IMR-90 (cell line): Measurements from ENCODE around the gene THUMPD2. TPM values are rescaled to one million over a fixed set of nuclear protein-coding genes. Genes with fewer than 3 reads are reported as not detected.

ENCODE experiments used
- ATAC-seq: fragments of 200-7000 bp; cut with Tn5 transposase; 2 replicates; pipeline ENCODE4 v1.9.1; 2020; ENCODE audit warnings: low read depth, mild to moderate bottlenecking, moderate library complexity
- BruUV-seq: library from RNA; stranded (reverse); fragments of 400-500 nt; replicated peaks from 2 replicates; lab custom pipeline; 2021; lab: Mats Ljungman, UMichigan
- CTCF ChIA-PET: fragments of 300-600 bp; formaldehyde crosslinking; extraction: SDS; loops from one replicate; lab custom pipeline; 2021; ENCODE audit warnings: antibody characterized with exemption; lab: Yijun Ruan, JAX
- POLR2A ChIA-PET: fragments of 300-600 bp; sonication (Branson Sonifier 250); formaldehyde crosslinking; loops from one replicate; lab custom pipeline; 2022; ENCODE audit warnings: antibody characterized with exemption; ENCODE audit not compliant: unreplicated experiment; lab: Charles Lee
- DNase-seq: peaks from one replicate; pipeline ENCODE4 v3.0.0; 2013
- H2AFZ ChIP-seq: replicated peaks from 2 replicates; pipeline ENCODE3; 2013; ENCODE audit warnings: low read length, mild to moderate bottlenecking; ENCODE audit not compliant: poor library complexity
- H2AK5ac ChIP-seq: 2 replicates; pipeline ENCODE4 v1.6.1; 2013; ENCODE audit warnings: low read depth, low read length, inconsistent platforms
- H2AK9ac ChIP-seq: replicated peaks from 2 replicates; pipeline ENCODE3; 2013; ENCODE audit warnings: mild to moderate bottlenecking, low read depth, low read length, moderate library complexity; ENCODE audit not compliant: poor library complexity
- H2BK120ac ChIP-seq: 2 replicates; pipeline ENCODE4 v1.6.1; 2013; ENCODE audit warnings: low read depth, low read length, inconsistent platforms
- H2BK15ac ChIP-seq: 3 replicates; pipeline ENCODE4 v1.6.1; 2013; ENCODE audit warnings: low read depth, low read length, inconsistent platforms
- H2BK20ac ChIP-seq: 2 replicates; pipeline ENCODE4 v1.6.1; 2013; ENCODE audit warnings: low read depth, mild to moderate bottlenecking, inconsistent platforms, low read length, moderate library complexity
- H2BK5ac ChIP-seq: 2 replicates; pipeline ENCODE4 v1.6.1; 2013; ENCODE audit warnings: mild to moderate bottlenecking, low read depth, low read length, inconsistent platforms; ENCODE audit not compliant: poor library complexity, severe bottlenecking
- H3K14ac ChIP-seq: replicated peaks from 2 replicates; pipeline ENCODE4 v1.6.1; 2013; ENCODE audit warnings: low read depth, low read length, inconsistent platforms
- H3K18ac ChIP-seq: 2 replicates; pipeline ENCODE4 v1.6.1; 2013; ENCODE audit warnings: low read depth, low read length, control low read depth
- H3K23ac ChIP-seq: 2 replicates; pipeline ENCODE4 v1.6.1; 2013; ENCODE audit warnings: low read depth, low read length, inconsistent platforms
- H3K27ac ChIP-seq: 2 replicates; pipeline ENCODE4 v1.5.1; 2013; ENCODE audit warnings: mild to moderate bottlenecking, control low read depth, low read length; ENCODE audit not compliant: insufficient read depth
- H3K27me3 ChIP-seq: 2 replicates; pipeline ENCODE4 v1.6.1; 2013; ENCODE audit warnings: low read length; ENCODE audit not compliant: control insufficient read depth, insufficient read depth
- H3K36me3 ChIP-seq: 2 replicates; pipeline ENCODE4 v1.6.1; 2013; ENCODE audit warnings: low read length, mixed read lengths; ENCODE audit not compliant: control insufficient read depth, insufficient read depth
- H3K4ac ChIP-seq: 2 replicates; pipeline ENCODE4 v1.6.1; 2013; ENCODE audit warnings: low read depth, low read length, inconsistent platforms
- H3K4me1 ChIP-seq: 2 replicates; pipeline ENCODE4 v1.6.1; 2013; ENCODE audit warnings: low read length, mixed read lengths; ENCODE audit not compliant: control insufficient read depth, insufficient read depth
- H3K4me2 ChIP-seq: 2 replicates; pipeline ENCODE4 v1.6.1; 2013; ENCODE audit warnings: low read depth, mild to moderate bottlenecking, control low read depth, low read length, moderate library complexity
- H3K4me3 ChIP-seq: 2 replicates; pipeline ENCODE4 v1.5.1; 2013; ENCODE audit warnings: low read depth, mild to moderate bottlenecking, control low read depth, low read length, moderate library complexity; ENCODE audit not compliant: insufficient read depth
- H3K56ac ChIP-seq: 2 replicates; pipeline ENCODE4 v1.6.1; 2013; ENCODE audit warnings: low read length, inconsistent platforms; ENCODE audit not compliant: insufficient read depth; ENCODE audit errors: extremely low read depth
- H3K79me1 ChIP-seq, 2 experiments: 2 replicates each; pipeline ENCODE4 v1.6.1; 2013; ENCODE audit warnings: low read length in 2 of 2, inconsistent platforms in 1 of 2, low read depth in 1 of 2
- H3K9ac ChIP-seq: 2 replicates; pipeline ENCODE4 v1.6.1; 2013; ENCODE audit warnings: low read depth, low read length, control low read depth
- H3K9me1 ChIP-seq: 2 replicates; pipeline ENCODE4 v1.6.1; 2013; ENCODE audit warnings: low read length, inconsistent platforms; ENCODE audit not compliant: insufficient read depth
- H3K9me3 ChIP-seq: 2 replicates; pipeline ENCODE4 v1.6.1; 2013; ENCODE audit warnings: low read length; ENCODE audit not compliant: control insufficient read depth, insufficient read depth
- H4K20me1 ChIP-seq: 2 replicates; pipeline ENCODE4 v1.6.1; 2013; ENCODE audit warnings: low read length, inconsistent platforms; ENCODE audit not compliant: insufficient read depth
- H4K5ac ChIP-seq: 2 replicates; pipeline ENCODE4 v1.6.1; 2013; ENCODE audit warnings: mild to moderate bottlenecking, low read depth, low read length, control low read depth
- H4K8ac ChIP-seq, 2 experiments: 2 replicates each; pipeline ENCODE4 v1.6.1; 2013; ENCODE audit warnings: low read depth in 2 of 2, low read length in 2 of 2, control low read depth in 1 of 2, inconsistent platforms in 1 of 2
- H4K91ac ChIP-seq: 2 replicates; pipeline ENCODE4 v1.6.1; 2013; ENCODE audit warnings: low read depth, low read length, inconsistent platforms; ENCODE audit not compliant: insufficient read depth
- BHLHE40 ChIP-seq: fragments of 150-350 bp; IDR thresholded peaks from 2 replicates; pipeline ENCODE4 v1.6.1; 2016; ENCODE audit warnings: mild to moderate bottlenecking, low read depth, low read length
- CEBPB ChIP-seq: IDR thresholded peaks from 2 replicates; pipeline ENCODE4 v1.6.1; 2012; ENCODE audit warnings: low read depth, low read length, improper control_type of control experiment
- CHD1 ChIP-seq: IDR thresholded peaks from 2 replicates; pipeline ENCODE4 v1.6.1; 2012; ENCODE audit warnings: low read depth, low read length, improper control_type of control experiment
- MAZ ChIP-seq: IDR thresholded peaks from 2 replicates; pipeline ENCODE4 v1.6.1; 2012; ENCODE audit warnings: low read depth, mild to moderate bottlenecking, low read length, improper control_type of control experiment, moderate library complexity, borderline replicate concordance
- RAD21 ChIP-seq: IDR thresholded peaks from 2 replicates; pipeline ENCODE4 v1.6.1; 2012; ENCODE audit warnings: low read length, improper control_type of control experiment
- RFX5 ChIP-seq: IDR thresholded peaks from 2 replicates; pipeline ENCODE4 v1.8.0; 2012; ENCODE audit warnings: low read depth, mild to moderate bottlenecking, low read length, moderate library complexity
- SMC3 ChIP-seq: fragments of 150-350 bp; IDR thresholded peaks from 2 replicates; pipeline ENCODE4 v1.6.1; 2016; ENCODE audit warnings: low read depth, mild to moderate bottlenecking, antibody characterized with exemption, low read length, moderate library complexity
- WGBS, 2 experiments: methylation state at CpG; one replicate each; pipeline versions ENCODE4 v1.1.5 to v1.1.7; 2013; ENCODE audit warnings: missing lambda C conversion rate in 2 of 2; ENCODE audit not compliant: insufficient read length in 1 of 2; ENCODE audit errors: extremely low coverage in 2 of 2; 5-methylcytosine and 5-hydroxymethylcytosine counted together
- dilution Hi-C: fragments of 300-500 bp; cut with HindIII; formaldehyde crosslinking; loops from one replicate; pipeline ENCODE4 v1.14.3; 2018; ENCODE audit warnings: low sequenced_read_pairs; ENCODE audit not compliant: unreplicated experiment
- in situ Hi-C: fragments of 300-500 bp; cut with MboI; formaldehyde crosslinking; loops from 3 replicates; pipeline ENCODE4 v1.14.3; 2019; ENCODE audit warnings: low sequenced_read_pairs, inconsistent platforms, mixed read lengths
- intact Hi-C: fragments of 100-400 bp; cut with micrococcal nuclease; formaldehyde crosslinking; loops from 2 replicates; pipeline ENCODE4 v1.10.0; 2022
- polyA plus RNA-seq, 3 experiments: library from polyadenylated mRNA; depleted of rRNA; stranded (reverse); fragments of >200 nt; gene quantifications; 2 replicates each; pipeline ENCODE4 v1.2.3, GENCODE V29; 2012; ENCODE audit warnings: low replicate concordance in 1 of 3
- total RNA-seq: library from RNA; depleted of rRNA; stranded (reverse); fragments of >200 nt; gene quantifications from 2 replicates; pipeline ENCODE4 v1.2.3, GENCODE V29; 2012
- TF ChIP-seq, protein P1 (sequence below): conservative IDR thresholded peaks from 2 replicates; pipeline ENCODE4 v1.5.1; 2012; ENCODE audit warnings: mild to moderate bottlenecking, low read depth, low read length, improper control_type of control experiment

Gene THUMPD2
- total and polyA plus RNA-seq, 2 of the 4 experiments (the other 2 are of a cell fraction) = 4.8 to 7.0 TPM

DNA sequence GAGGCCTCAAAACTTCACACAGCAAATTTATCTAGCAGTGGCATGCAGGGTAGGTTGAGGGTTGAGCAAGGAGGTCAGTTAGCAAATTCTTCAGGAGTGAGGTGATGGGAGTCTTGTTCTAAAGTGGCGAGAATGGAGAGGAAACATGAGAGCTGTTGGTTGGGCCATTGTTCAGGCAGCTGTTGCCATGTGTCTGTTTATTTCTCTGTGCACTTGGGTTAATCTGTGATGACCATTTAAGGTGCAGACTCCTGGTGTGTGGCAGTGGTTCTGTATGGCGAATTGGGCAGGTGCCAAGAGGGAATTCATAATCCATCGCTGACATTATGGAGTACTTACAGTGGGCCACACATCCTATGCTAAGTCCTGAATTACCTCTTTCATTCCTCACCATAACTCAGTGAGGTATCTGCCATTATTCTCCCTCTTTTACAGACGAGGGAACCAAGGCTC, 82.9 kb downstream of the THUMPD2 start (continued):
- no peak for TF ChIP-seq MAZ

DNA sequence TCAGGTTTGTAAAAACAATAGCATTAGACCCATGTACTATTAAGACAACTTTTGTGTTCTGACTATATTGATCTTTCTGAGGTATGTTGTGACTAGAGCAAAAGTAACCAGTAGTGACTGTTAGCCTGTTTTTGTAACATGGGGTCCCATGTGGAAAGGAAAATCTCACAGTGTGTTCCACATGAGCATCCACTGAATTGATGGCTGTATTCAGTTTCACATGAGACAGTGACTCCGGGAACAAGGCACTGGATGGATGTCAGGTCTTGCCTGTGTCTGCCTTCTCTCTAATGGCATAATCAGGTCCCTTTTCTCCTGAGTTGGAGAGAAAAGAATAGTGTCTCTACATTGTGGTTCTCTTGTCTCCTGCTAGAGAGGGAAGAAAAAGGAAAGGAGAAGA, 85.8 kb downstream of the THUMPD2 start:
- H3K4me2 ChIP-seq = no peak overlapping the region
- peaks cover 10% of the 10 kb centered on the region for H3K4me1 ChIP-seq
- H3K4ac ChIP-seq = no peak overlapping the region
- H2BK20ac ChIP-seq = no peak overlapping the region
- CTCF ChIA-PET = no interaction called here
- DNase-seq (no peak), ATAC-seq (no peak)
- H3K27ac ChIP-seq = no peak overlapping the region
- H2BK5ac ChIP-seq = no peak overlapping the region
- no peaks in the 10 kb centered on the region for H3K36me3 ChIP-seq
- TF ChIP-seq SMC3 = no peak
- TF ChIP-seq RAD21 = no peak
- no peak for TF ChIP-seq RFX5
- TF ChIP-seq CEBPB = no peak
- no peak for TF ChIP-seq CHD1
- TF ChIP-seq, protein P1, sequence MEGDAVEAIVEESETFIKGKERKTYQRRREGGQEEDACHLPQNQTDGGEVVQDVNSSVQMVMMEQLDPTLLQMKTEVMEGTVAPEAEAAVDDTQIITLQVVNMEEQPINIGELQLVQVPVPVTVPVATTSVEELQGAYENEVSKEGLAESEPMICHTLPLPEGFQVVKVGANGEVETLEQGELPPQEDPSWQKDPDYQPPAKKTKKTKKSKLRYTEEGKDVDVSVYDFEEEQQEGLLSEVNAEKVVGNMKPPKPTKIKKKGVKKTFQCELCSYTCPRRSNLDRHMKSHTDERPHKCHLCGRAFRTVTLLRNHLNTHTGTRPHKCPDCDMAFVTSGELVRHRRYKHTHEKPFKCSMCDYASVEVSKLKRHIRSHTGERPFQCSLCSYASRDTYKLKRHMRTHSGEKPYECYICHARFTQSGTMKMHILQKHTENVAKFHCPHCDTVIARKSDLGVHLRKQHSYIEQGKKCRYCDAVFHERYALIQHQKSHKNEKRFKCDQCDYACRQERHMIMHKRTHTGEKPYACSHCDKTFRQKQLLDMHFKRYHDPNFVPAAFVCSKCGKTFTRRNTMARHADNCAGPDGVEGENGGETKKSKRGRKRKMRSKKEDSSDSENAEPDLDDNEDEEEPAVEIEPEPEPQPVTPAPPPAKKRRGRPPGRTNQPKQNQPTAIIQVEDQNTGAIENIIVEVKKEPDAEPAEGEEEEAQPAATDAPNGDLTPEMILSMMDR = no peak
- TF ChIP-seq BHLHE40 = no peak
- peaks cover 3% of the 10 kb centered on the region; the same call in 1 of the 2 replicates for H3K9me3 ChIP-seq
- no peak overlapping the region for H3K4me3 ChIP-seq
- no peaks in the 10 kb centered on the region for H3K27me3 ChIP-seq
- peaks cover 9% of the 10 kb centered on the region for H3K9me1 ChIP-seq
- no peaks in the 10 kb centered on the region for H3K79me1 ChIP-seq
- dilution Hi-C loops = no loop called here
- H4K91ac ChIP-seq = no peak overlapping the region
- POLR2A ChIA-PET = no interaction called here
- H3K18ac ChIP-seq = no peak overlapping the region
- no TSS peak for BruUV-seq
- H4K5ac ChIP-seq = no peak overlapping the region
- H3K23ac ChIP-seq = no peak overlapping the region
- no peak overlapping the region for H4K8ac ChIP-seq
- no peak overlapping the region for H2AK9ac ChIP-seq
- H3K56ac ChIP-seq = no peak overlapping the region
- no peaks in the 10 kb centered on the region for H4K20me1 ChIP-seq
- H2AK5ac ChIP-seq = peak overlapping the region; percentile 37; the same call in 1 of the 2 replicates
- no peak overlapping the region for H2AFZ ChIP-seq
- H2BK120ac ChIP-seq = no peak overlapping the region; the same call in 1 of the 2 replicates
- intact Hi-C loops = loop anchor here (10.0 kb wide), 1 partner anchor 408 kb away; no protein-coding TSS in a partner anchor
- WGBS, 2 experiments = 50% methylated on average over 1 of the region's 1 CpG; no CpG with 5 or more reads in 1 of the 2 experiments
- H2BK15ac ChIP-seq = no peak overlapping the region
- no peak overlapping the region for H3K9ac ChIP-seq
- in situ Hi-C loops = loop anchor here (25.0 kb wide), 1 partner anchor 331 kb away; no protein-coding TSS in a partner anchor
- H3K14ac ChIP-seq = no peak overlapping the region
